Activated CD4-positive, alpha-beta T cell treated with anti-CD3 and anti-CD28 coated beads for 4 hours (primary cell): ENCODE data around the gene RPL38.

ENCODE experiments used
- DNase-seq, 2 donors: peaks; one replicate each; pipeline ENCODE4 v3.0.0-alpha.2; 2020

The RPL38 gene

GRCh38 chr17:74203439-74204240 is at the start of gene RPL38:
Gene RPL38, plus strand, starts transcription at chr17:74203678. Its CDS starts 278 bp downstream, at chr17:74203956.
- DNase-seq = peak; percentile 92 to 97

- no peak for DNase-seq
Observed at GRCh38 chr17:74153821-74154430, 49.6 kb upstream of the RPL38 start.

- no peak for DNase-seq
Observed at GRCh38 chr17:74156878-74157277, 46.6 kb upstream of the RPL38 start.

GRCh38 chr17:74157366-74157765 is 46.1 kb upstream of the RPL38 start:
- no peak for DNase-seq

GRCh38 chr17:74158761-74159160 is 44.7 kb upstream of the RPL38 start:
- DNase-seq = no peak

GRCh38 chr17:74159226-74159840 is 44.1 kb upstream of the RPL38 start:
- DNase-seq = no peak

- DNase-seq = no peak
Observed at GRCh38 chr17:74160656-74161502, 42.6 kb upstream of the RPL38 start.

- DNase-seq = no peak
Observed at GRCh38 chr17:74161503-74161875, 42.0 kb upstream of the RPL38 start.

GRCh38 chr17:74163271-74163821 is 40.1 kb upstream of the RPL38 start:
- no peak for DNase-seq

GRCh38 chr17:74163836-74164235 is 39.6 kb upstream of the RPL38 start:
- no peak for DNase-seq

GRCh38 chr17:74164446-74165045 is 38.9 kb upstream of the RPL38 start:
- no peak for DNase-seq

- no peak for DNase-seq
Observed at GRCh38 chr17:74165797-74166365, 37.6 kb upstream of the RPL38 start.

- no peak for DNase-seq
Observed at GRCh38 chr17:74170924-74171323, 32.6 kb upstream of the RPL38 start.

- DNase-seq = no peak
Observed at GRCh38 chr17:74172700-74173099, 30.8 kb upstream of the RPL38 start.

GRCh38 chr17:74176546-74177001 is 26.9 kb upstream of the RPL38 start:
- DNase-seq = peak in 1 of 2 donors; percentile 28

GRCh38 chr17:74177018-74177450 is 26.4 kb upstream of the RPL38 start:
- DNase-seq = no peak

GRCh38 chr17:74179576-74179975 is 23.9 kb upstream of the RPL38 start:
- no peak for DNase-seq

GRCh38 chr17:74180336-74180735 is 23.1 kb upstream of the RPL38 start:
- no peak for DNase-seq

GRCh38 chr17:74181341-74181740 is 22.1 kb upstream of the RPL38 start:
- DNase-seq = no peak

GRCh38 chr17:74182041-74182723 is 21.3 kb upstream of the RPL38 start:
- DNase-seq = no peak

GRCh38 chr17:74183411-74183810 is 20.1 kb upstream of the RPL38 start:
- no peak for DNase-seq
